NB4 (cell line): ENCODE measurements around the gene ABHD1.

Experiments used
- CTCF ChIP-seq: IDR thresholded peaks from one replicate; pipeline ENCODE4 v1.5.1; 2012; ENCODE audit warnings: low read depth, low read length
- MAX ChIP-seq: IDR thresholded peaks from 2 replicates; pipeline ENCODE4 v1.6.1; 2011; ENCODE audit warnings: low read depth, low read length

GRCh38 chr2:27150639-27151230 is 27.1 kb downstream of the ABHD1 start:
- TF ChIP-seq CTCF (no peak), MAX (no peak)
